ENCODE measurements around the gene ATP1A4.

Gene ATP1A4

GRCh38 chr1:160118928-160119327, 32.5 kb upstream of the ATP1A4 start:
- Mint-ChIP-seq H3K27me3 (ENCODE audit: low read depth) (no peaks in the 10 kb centered on the region), H3K4me1 (peaks cover 55% of the 10 kb centered on the region), H3K36me3 (ENCODE audit: low read depth) (no peaks in the 10 kb centered on the region)

DNA sequence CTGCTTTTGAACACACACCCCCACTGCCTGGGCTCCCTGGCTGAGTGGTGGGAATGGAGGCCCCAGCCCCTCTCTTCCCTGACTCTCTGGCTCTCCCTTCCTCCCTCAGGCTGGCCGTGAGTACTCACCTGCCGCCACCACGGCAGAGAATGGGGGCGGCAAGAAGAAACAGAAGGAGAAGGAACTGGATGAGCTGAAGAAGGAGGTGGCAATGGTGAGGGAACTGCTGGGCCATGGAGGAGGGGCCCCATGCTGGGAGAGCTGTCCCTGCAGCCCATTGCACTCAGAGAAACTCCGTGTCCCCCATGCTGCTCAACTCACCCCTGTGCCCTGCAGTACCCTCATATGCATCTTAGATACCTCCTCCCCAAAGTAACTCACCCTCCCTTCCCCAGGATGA, 30.6 kb upstream of the ATP1A4 start:
- no peaks in the 10 kb centered on the region for H3K36me3 Mint-ChIP-seq (ENCODE audit: low read depth)
- no peak for TF ChIP-seq CTCF (IDR thresholded peaks at IDR 0.05; ENCODE audit: unreplicated experiment in 3 of 3)
- no peaks in the 10 kb centered on the region for H3K27me3 Mint-ChIP-seq (ENCODE audit: low read depth)

More at GRCh38 chr1:160118928-160119327, 32.5 kb upstream of the ATP1A4 start:
- H3K4me3 Mint-ChIP-seq, result peak overlapping the region in 1 of 3 experiments; percentile 93
- H3K27ac Mint-ChIP-seq, result peak overlapping the region; percentile 23 to 65 (median 60)
- no peaks in the 10 kb centered on the region for H3K9me3 Mint-ChIP-seq
- TF ChIP-seq CTCF (IDR thresholded peaks at IDR 0.05; ENCODE audit: unreplicated experiment in 3 of 3), result no peak

DNA sequence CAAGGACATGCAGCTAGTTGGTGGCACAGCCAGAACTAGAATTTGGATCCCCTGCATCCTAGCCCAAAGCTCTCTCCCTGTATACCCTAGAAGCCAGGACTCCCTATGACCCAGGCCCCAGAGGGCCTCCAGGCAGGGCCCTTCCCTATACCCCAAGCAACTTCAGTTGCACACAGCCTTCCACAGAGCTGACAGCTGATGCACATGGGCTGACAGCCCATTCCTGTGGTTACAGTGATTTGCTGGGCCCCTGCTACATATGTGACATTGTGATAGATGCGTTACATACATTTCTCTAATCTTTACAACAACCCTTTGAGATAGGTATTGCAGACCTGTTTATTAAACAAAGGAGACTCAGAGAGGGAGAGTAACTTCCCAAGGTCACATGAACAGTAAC, 30.0 kb upstream of the ATP1A4 start:
- Mint-ChIP-seq H3K36me3 (ENCODE audit: low read depth) (no peaks in the 10 kb centered on the region), H3K9me3 (no peaks in the 10 kb centered on the region), H3K4me3 (no peak overlapping the region), H3K4me1 (peaks cover 35% of the 10 kb centered on the region), H3K27ac (no peak overlapping the region), H3K27me3 (ENCODE audit: low read depth) (no peaks in the 10 kb centered on the region)
- no peak for TF ChIP-seq CTCF (IDR thresholded peaks at IDR 0.05; ENCODE audit: unreplicated experiment in 3 of 3)

More for the DNA sequence above, 30.6 kb upstream of the ATP1A4 start:
- Mint-ChIP-seq H3K27ac (no peak overlapping the region), H3K4me1 (peaks cover 41% of the 10 kb centered on the region), H3K4me3 (no peak overlapping the region), H3K9me3 (no peaks in the 10 kb centered on the region)

DNA sequence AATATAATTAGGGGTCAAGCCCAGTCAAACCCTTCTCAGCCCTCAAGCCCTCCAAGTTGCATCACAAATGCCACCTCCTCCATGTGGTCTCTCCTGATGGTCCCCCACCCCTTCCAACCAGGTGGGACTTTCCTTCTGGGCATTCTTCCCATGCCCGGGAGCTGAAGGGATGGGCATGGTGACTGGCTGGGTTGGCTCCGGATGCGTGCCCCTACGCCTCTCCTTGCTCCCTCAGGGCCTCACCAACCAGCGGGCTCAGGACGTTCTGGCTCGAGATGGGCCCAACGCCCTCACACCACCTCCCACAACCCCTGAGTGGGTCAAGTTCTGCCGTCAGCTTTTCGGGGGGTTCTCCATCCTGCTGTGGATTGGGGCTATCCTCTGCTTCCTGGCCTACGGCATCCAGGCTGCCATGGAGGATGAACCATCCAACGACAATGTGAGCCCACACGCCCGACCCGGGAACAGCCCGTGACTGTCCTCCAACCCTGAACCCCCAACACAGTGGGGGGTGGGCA, 28.4 kb upstream of the ATP1A4 start:
- Mint-ChIP-seq H3K9me3 (no peaks in the 10 kb centered on the region), H3K4me3 (no peak overlapping the region), H3K4me1 (peaks cover 21% of the 10 kb centered on the region), H3K27me3 (ENCODE audit: low read depth) (no peaks in the 10 kb centered on the region), H3K27ac (peak overlapping the region in 1 of 3 experiments; percentile 74), H3K36me3 (ENCODE audit: low read depth) (peaks cover 9% of the 10 kb centered on the region)
- no peak for TF ChIP-seq CTCF (IDR thresholded peaks at IDR 0.05; ENCODE audit: unreplicated experiment in 3 of 3)

- H3K27me3 Mint-ChIP-seq (ENCODE audit: low read depth), result no peaks in the 10 kb centered on the region
- no peak for TF ChIP-seq CTCF (IDR thresholded peaks at IDR 0.05; ENCODE audit: unreplicated experiment in 3 of 3)
- peaks cover 16% of the 10 kb centered on the region for H3K36me3 Mint-ChIP-seq (ENCODE audit: low read depth)
- peaks cover 18% of the 10 kb centered on the region for H3K4me1 Mint-ChIP-seq
- H3K4me3 Mint-ChIP-seq, result no peak overlapping the region
- H3K27ac Mint-ChIP-seq, result peak overlapping the region in 1 of 3 experiments; percentile 74
- no peaks in the 10 kb centered on the region for H3K9me3 Mint-ChIP-seq
Observed at GRCh38 chr1:160123726-160124125, 27.7 kb upstream of the ATP1A4 start.

All from nephron (organoid).